HL-60 (cell line): ENCODE data around the gene NFE2L1.

Experiments used
- DNase-seq, 2 experiments: peaks; one replicate each; pipeline ENCODE4 v3.0.0-alpha.2; 2010 to 2020; ENCODE audit warnings: low read depth in 1 of 2, low spot score in 1 of 2
- H3K27ac ChIP-seq: fragments of 250-450 bp; sonication (Bioruptor Pico); replicated peaks from 2 replicates; pipeline ENCODE4 v1.5.1; 2020; ENCODE audit warnings: mild to moderate bottlenecking, moderate library complexity
- H3K27me3 ChIP-seq: fragments of 250-450 bp; sonication (Bioruptor Pico); 2 replicates; pipeline ENCODE4 v1.5.1; 2021; ENCODE audit warnings: mild to moderate bottlenecking, moderate library complexity; ENCODE audit not compliant: insufficient read depth, poor library complexity, severe bottlenecking
- H3K4me3 ChIP-seq: replicated peaks from 2 replicates; pipeline ENCODE4 v1.5.1; 2011; ENCODE audit warnings: mild to moderate bottlenecking, control low read depth, low read length; ENCODE audit not compliant: insufficient read depth
- CTCF ChIP-seq: IDR thresholded peaks from one replicate; pipeline ENCODE4 v1.5.1; 2011; ENCODE audit warnings: low read length, control low read depth, inconsistent platforms; ENCODE audit not compliant: insufficient read depth
- GABPA ChIP-seq: IDR thresholded peaks from 2 replicates; pipeline ENCODE4 v1.6.1; 2012; ENCODE audit warnings: low read depth
- POLR2AphosphoS5 ChIP-seq: IDR thresholded peaks from 2 replicates; pipeline ENCODE4 v1.6.1; 2012; ENCODE audit warnings: low read depth
- REST ChIP-seq: IDR thresholded peaks from 2 replicates; pipeline ENCODE4 v1.6.1; 2012; ENCODE audit warnings: low read depth; ENCODE audit not compliant: insufficient replicate concordance
- SPI1 ChIP-seq: IDR thresholded peaks from 2 replicates; pipeline ENCODE4 v1.6.1; 2012; ENCODE audit warnings: low read depth, mild to moderate bottlenecking, borderline replicate concordance

The NFE2L1 gene

GRCh38 chr17:48022901-48023300, 25.3 kb upstream of the NFE2L1 start:
- no peak overlapping the region for H3K27ac ChIP-seq
- no peak for TF ChIP-seq SPI1
- TF ChIP-seq POLR2AphosphoS5, result no peak
- no peak for TF ChIP-seq REST
- TF ChIP-seq GABPA, result no peak
- TF ChIP-seq CTCF, result no peak
- no peaks in the 10 kb centered on the region for H3K27me3 ChIP-seq
- H3K4me3 ChIP-seq, result no peak overlapping the region
- no peak for DNase-seq

- no peaks in the 10 kb centered on the region for H3K27me3 ChIP-seq
- DNase-seq, result peak in 1 of 2 experiments; percentile 67
- no peak overlapping the region for H3K27ac ChIP-seq
- TF ChIP-seq SPI1, result peak; percentile 10; the same call in 1 of the 2 replicates
- no peak for TF ChIP-seq REST
- peak overlapping the region; percentile 39 for H3K4me3 ChIP-seq
Observed at GRCh38 chr17:48023400-48024148, 24.6 kb upstream of the NFE2L1 start.

- DNase-seq, result peak in 1 of 2 experiments; percentile 41
- Histone ChIP-seq H3K27me3 (no peaks in the 10 kb centered on the region), H3K27ac (peak overlapping the region; percentile 58), H3K4me3 (peak overlapping the region; percentile 39)
- TF ChIP-seq SPI1 (no peak), REST (no peak), POLR2AphosphoS5 (no peak), GABPA (no peak), CTCF (no peak)
Observed at GRCh38 chr17:48024149-48025039, 23.8 kb upstream of the NFE2L1 start.
